Muscle of leg (tissue), 11 donors: ENCODE measurements around the gene HSH2D. TPM values are rescaled to one million over a fixed set of nuclear protein-coding genes. Genes with fewer than 3 reads are reported as not detected.

Source experiments
- DNase-seq: peaks from one replicate; pipeline ENCODE4 v3.0.0; 2013
- H3K27ac ChIP-seq: one replicate; pipeline ENCODE4 v1.5.1; 2013; ENCODE audit warnings: mild to moderate bottlenecking, low read length, control low read depth
- H3K27me3 ChIP-seq: one replicate; pipeline ENCODE4 v1.6.1; 2013; ENCODE audit warnings: low read length; ENCODE audit not compliant: control insufficient read depth, insufficient read depth
- H3K36me3 ChIP-seq: one replicate; pipeline ENCODE4 v1.6.1; 2013; ENCODE audit warnings: low read length; ENCODE audit not compliant: control insufficient read depth, insufficient read depth
- H3K4me1 ChIP-seq: one replicate; pipeline ENCODE4 v1.6.1; 2013; ENCODE audit warnings: low read length; ENCODE audit not compliant: control insufficient read depth, insufficient read depth
- H3K4me3 ChIP-seq: one replicate; pipeline ENCODE4 v1.5.1; 2013; ENCODE audit warnings: low read length, control low read depth
- H3K9me3 ChIP-seq: replicated peaks from 2 replicates; pipeline ENCODE4 v1.6.1; 2013; ENCODE audit warnings: low read depth, low read length; ENCODE audit not compliant: control insufficient read depth
- WGBS: methylation state at CpG from one replicate; pipeline ENCODE4 v1.1.5; 2013; ENCODE audit warnings: missing lambda C conversion rate; ENCODE audit not compliant: insufficient coverage; 5-methylcytosine and 5-hydroxymethylcytosine counted together
- polyA plus RNA-seq, 8 donors: library from polyadenylated mRNA; unstranded; fragments of 120-200 nt; gene quantifications; one replicate each; pipeline versions ENCODE4 v1.2.1 to v1.2.3, GENCODE V29; 2013; ENCODE audit warnings: inconsistent platforms in 1 of 8, low replicate concordance in 1 of 8; ENCODE audit not compliant: insufficient read length in 8 of 8, insufficient read depth in 1 of 8
- total RNA-seq: library from RNA; stranded (reverse); fragments of 120-200 nt; gene quantifications from one replicate; pipeline ENCODE4 v1.2.4, GENCODE V29; 2013

HSH2D gene
- total and polyA plus RNA-seq, 9 donors, result 0.13 to 0.78 (median 0.27) TPM

DNA sequence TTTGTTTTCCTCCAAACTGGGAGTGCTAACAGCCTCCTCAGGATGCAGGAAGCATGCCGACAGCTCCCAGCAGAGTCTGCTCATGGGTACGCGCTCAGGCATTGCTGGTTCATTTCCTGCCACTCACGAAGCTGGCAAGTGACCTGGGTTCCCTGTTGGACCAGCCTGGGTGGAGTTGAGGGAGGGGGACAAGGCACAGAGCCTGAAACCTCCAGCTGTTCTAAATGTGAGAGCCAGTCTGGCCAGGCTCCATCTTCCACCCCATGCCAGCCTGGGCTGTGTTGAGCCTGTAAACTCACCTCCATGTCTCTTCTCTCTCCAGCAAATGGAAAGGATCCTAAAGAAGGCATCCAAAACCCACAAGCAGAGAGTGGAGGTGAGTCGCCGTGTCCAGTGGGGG lies 46.7 kb downstream of the HSH2D start:
- no peaks in the 10 kb centered on the region for H3K27me3 ChIP-seq
- no peak overlapping the region for H3K27ac ChIP-seq
- 98% methylated on average over 5 of the region's 6 CpGs for WGBS
- H3K4me1 ChIP-seq, result peaks cover 13% of the 10 kb centered on the region
- DNase-seq, result no peak
- no peak overlapping the region for H3K4me3 ChIP-seq
- H3K9me3 ChIP-seq, result no peaks in the 10 kb centered on the region
- peaks cover 52% of the 10 kb centered on the region for H3K36me3 ChIP-seq

- Histone ChIP-seq H3K4me3 (no peak overlapping the region), H3K36me3 (peaks cover 52% of the 10 kb centered on the region), H3K27ac (no peak overlapping the region), H3K27me3 (no peaks in the 10 kb centered on the region), H3K9me3 (no peaks in the 10 kb centered on the region), H3K4me1 (peaks cover 13% of the 10 kb centered on the region)
- no CpG with 5 or more reads among the region's 10 CpGs for WGBS
- no peak for DNase-seq
Observed at GRCh38 chr19:16190736-16191135, 47.3 kb downstream of the HSH2D start.

DNA sequence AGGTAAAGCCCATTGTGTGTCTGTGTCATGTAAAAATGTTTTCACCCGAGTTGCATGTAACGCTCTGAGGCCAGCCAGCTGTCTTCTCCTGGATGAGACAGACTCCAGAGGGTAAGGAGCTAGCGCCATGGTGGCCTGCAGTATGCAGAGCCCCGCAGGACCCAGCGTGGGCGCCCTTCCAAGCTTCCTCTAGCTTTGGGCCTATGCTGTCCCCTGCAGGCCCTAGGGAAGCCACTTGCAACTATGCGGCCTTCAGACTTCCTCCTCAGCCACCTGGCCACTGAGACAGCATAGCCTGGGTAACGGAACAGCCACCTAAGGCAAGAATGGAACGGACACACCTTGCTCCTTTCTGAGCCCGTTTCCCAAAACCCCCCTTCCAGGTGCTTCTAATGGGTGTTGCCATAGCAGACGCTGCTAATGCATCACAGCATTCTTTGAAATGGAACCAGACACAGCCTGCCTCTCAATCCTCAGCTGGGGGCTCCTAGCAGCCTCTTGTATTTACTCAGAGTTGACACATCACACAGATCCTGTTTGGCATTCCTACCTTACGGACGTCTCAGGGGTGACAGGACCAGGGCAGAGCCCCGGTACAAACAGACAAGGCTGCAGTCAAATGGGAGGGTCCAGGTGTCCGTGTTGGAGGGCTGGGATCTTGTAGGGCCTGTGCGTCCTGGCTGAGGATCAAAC lies 47.9 kb downstream of the HSH2D start:
- no peaks in the 10 kb centered on the region for H3K27me3 ChIP-seq
- WGBS, result 73% methylated on average over 14 of the region's 16 CpGs
- H3K36me3 ChIP-seq, result peaks cover 52% of the 10 kb centered on the region
- no peak overlapping the region for H3K4me3 ChIP-seq
- H3K27ac ChIP-seq, result no peak overlapping the region
- peaks cover 7% of the 10 kb centered on the region for H3K4me1 ChIP-seq
- no peaks in the 10 kb centered on the region for H3K9me3 ChIP-seq
- DNase-seq, result no peak

DNA sequence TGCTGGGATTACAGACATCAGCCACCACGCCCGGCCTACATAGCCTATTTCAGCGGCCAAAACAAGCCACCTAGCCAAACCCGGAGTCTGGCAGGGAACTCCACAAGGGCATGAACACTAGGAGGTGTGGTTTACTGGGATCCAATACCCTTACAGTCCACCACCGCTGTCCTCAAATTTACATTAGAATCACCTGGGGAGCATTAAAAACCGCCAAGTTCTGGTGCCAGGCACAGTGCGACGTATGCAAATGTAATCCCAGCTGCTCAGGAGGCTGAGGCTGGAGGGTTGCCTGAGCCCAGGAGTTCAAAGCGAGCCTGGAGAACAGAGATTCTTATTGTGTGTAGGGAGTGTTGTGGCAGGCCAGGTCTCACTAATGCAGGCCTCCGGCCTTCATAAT lies 50.0 kb downstream of the HSH2D start:
- Histone ChIP-seq H3K27me3 (no peaks in the 10 kb centered on the region), H3K4me1 (peaks cover 10% of the 10 kb centered on the region), H3K4me3 (no peak overlapping the region), H3K27ac (no peak overlapping the region), H3K9me3 (no peaks in the 10 kb centered on the region), H3K36me3 (peaks cover 40% of the 10 kb centered on the region)
- WGBS, result 69% methylated on average over 7 of the region's 10 CpGs
- no peak for DNase-seq

GRCh38 chr19:16197188-16197621 lies 53.7 kb downstream of the HSH2D start:
- peak overlapping the region; percentile 39 for H3K27ac ChIP-seq
- no CpG with 5 or more reads among the region's 2 CpGs for WGBS

GRCh38 chr19:16197622-16198369 lies 54.3 kb downstream of the HSH2D start, which contains the start of gene AP1M1:
Gene AP1M1, plus strand, starts transcription at chr19:16197911. Its CDS starts 116 bp downstream, at chr19:16198027.
- H3K36me3 ChIP-seq, result peaks cover 33% of the 10 kb centered on the region
- no peaks in the 10 kb centered on the region for H3K9me3 ChIP-seq
- no peaks in the 10 kb centered on the region for H3K27me3 ChIP-seq
- peak; percentile 99 for DNase-seq
- under 1% methylated on average over 63 of the region's 65 CpGs for WGBS
- peak within 1 kb of the TSS; percentile 97 for H3K4me3 ChIP-seq
- peak within 1 kb of the TSS; percentile 39 for H3K27ac ChIP-seq
- peaks cover 24% of the 10 kb centered on the region for H3K4me1 ChIP-seq

More at GRCh38 chr19:16197188-16197621, 53.7 kb downstream of the HSH2D start:
- H3K4me1 ChIP-seq, result peaks cover 24% of the 10 kb centered on the region
- H3K4me3 ChIP-seq, result peak overlapping the region; percentile 97
- H3K36me3 ChIP-seq, result peaks cover 29% of the 10 kb centered on the region
- no peaks in the 10 kb centered on the region for H3K27me3 ChIP-seq
- DNase-seq, result no peak
- no peaks in the 10 kb centered on the region for H3K9me3 ChIP-seq

GRCh38 chr19:16198370-16198651 lies 54.8 kb downstream of the HSH2D start:
- Histone ChIP-seq H3K4me3 (peak overlapping the region; percentile 97), H3K27me3 (no peaks in the 10 kb centered on the region), H3K27ac (no peak overlapping the region), H3K4me1 (peaks cover 24% of the 10 kb centered on the region), H3K36me3 (peaks cover 35% of the 10 kb centered on the region), H3K9me3 (no peaks in the 10 kb centered on the region)
- no peak for DNase-seq
- WGBS, result 2% methylated on average over 18 of the region's 18 CpGs

DNA sequence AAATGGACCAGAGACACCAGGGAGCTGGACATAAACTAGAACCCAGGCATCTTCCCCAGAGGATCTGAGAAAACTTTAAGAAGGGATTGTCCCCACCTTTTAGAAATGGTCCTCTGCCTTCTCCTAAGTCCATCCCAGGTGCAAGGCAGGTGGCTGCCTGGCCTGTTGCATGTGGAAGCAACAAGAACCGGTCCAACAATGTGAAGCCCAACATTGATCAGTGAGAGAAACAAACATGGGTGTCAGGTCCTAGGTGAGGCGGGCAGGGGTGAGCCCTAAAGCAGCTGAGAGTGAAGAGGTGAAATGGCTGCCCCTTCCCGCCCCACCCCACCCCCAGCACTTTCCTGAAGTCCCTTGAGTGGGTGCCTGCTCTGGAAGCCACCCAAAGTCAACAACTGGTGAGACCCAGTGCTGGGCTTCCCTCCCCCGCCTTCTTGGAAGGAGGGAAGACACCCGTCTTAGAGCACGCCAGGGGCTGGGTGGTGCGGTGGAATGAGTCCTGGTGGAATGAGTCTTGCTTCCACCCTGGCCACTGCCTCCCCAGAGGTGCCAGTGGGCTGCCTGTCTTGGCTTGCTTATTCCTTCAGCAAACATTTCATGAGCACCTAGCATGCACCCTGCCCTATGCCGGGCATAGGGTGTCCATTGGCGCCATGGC lies 55.9 kb downstream of the HSH2D start:
- Histone ChIP-seq H3K27ac (no peak overlapping the region), H3K36me3 (peaks cover 41% of the 10 kb centered on the region), H3K4me1 (peaks cover 27% of the 10 kb centered on the region), H3K4me3 (no peak overlapping the region), H3K27me3 (no peaks in the 10 kb centered on the region), H3K9me3 (no peaks in the 10 kb centered on the region)
- DNase-seq, result no peak
- 90% methylated on average over 3 of the region's 9 CpGs for WGBS

DNA sequence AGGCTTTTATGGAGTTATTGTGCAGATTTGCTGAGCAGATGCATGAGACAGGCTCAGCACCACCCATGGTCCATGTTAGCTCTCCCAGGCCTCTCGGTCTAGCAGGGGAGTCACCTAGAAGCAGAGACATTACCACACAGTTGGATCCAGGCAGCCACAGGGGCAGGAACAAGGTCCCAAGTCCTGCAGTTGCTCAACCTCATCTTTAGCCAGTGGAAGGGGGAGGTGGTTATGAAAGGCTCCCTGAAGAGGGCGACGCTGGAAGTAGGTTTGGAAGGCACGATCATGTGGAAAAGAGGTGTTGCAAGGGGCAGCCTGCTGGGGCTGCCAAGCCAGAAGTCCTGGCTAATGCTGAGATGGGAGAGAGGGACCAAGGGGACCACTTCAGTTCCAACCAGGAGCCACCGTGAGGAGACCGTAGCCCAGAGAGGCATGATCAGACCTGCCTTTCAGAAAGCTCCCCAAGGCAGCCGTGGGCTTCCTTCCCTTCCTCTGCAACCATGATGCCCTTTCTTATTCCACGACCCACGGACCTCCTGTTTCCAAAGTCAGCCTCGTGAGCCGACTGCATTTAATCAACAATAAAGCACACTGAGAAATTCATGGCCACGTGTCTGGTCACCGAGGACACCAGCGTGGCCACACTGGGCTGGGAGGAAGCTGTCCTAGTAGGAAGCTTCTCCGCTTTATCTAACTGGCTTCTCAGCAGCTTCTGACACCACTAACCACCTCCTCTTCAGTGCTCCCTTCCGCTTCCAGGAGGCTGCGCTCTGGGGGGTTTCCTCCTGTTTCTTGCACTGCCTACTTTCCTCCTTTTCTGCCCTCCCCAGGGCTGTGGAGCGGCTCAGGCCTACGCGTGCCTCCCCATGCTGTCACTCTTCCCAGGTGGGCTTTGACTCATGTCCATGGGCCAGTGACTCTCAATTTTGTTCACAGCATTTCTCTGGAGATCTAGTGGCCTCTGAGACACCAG lies 56.8 kb downstream of the HSH2D start:
- WGBS, result 79% methylated on average over 17 of the region's 20 CpGs
- H3K4me1 ChIP-seq, result peaks cover 31% of the 10 kb centered on the region
- no peak for DNase-seq
- no peaks in the 10 kb centered on the region for H3K9me3 ChIP-seq
- H3K27ac ChIP-seq, result no peak overlapping the region
- no peaks in the 10 kb centered on the region for H3K27me3 ChIP-seq
- H3K36me3 ChIP-seq, result peaks cover 48% of the 10 kb centered on the region
- H3K4me3 ChIP-seq, result no peak overlapping the region
